Activated T-helper 1 cell treated with anti-CD3 and anti-CD28 coated beads, Interleukin-12 subunit alpha, Interleukin-12 subunit beta, Interleukin-2, Interleukin-4 antibody, amounts not matched to agents 30 ng/mL and 10 ng/mL and 1 ng/mL, durations not matched to agents 14 hours and 24 hours and 36 hours (primary cell): ENCODE measurements around the gene ZNF33A. TPM values are rescaled to one million over a fixed set of nuclear protein-coding genes. Genes with fewer than 3 reads are reported as not detected.

Experiments used
- DNase-seq: peaks from one replicate; pipeline ENCODE4 v3.0.0; 2021; ENCODE audit warnings: low spot score
- H3K27ac Mint-ChIP-seq: one replicate; pipeline ENCODE4 v1.8.0; 2021; ENCODE audit warnings: mild to moderate bottlenecking, mixed read lengths
- H3K27me3 Mint-ChIP-seq: one replicate; pipeline ENCODE4 v1.8.0; 2022; ENCODE audit warnings: mild to moderate bottlenecking, moderate library complexity, mixed read lengths; ENCODE audit not compliant: insufficient read depth
- H3K36me3 Mint-ChIP-seq: one replicate; pipeline ENCODE4 v1.8.0; 2021; ENCODE audit warnings: low read depth, mixed read lengths
- H3K4me1 Mint-ChIP-seq: one replicate; pipeline ENCODE4 v1.8.0; 2021; ENCODE audit warnings: low read depth, mixed read lengths
- H3K4me3 Mint-ChIP-seq: one replicate; pipeline ENCODE4 v1.8.0; 2021; ENCODE audit warnings: mild to moderate bottlenecking, moderate library complexity, mixed read lengths
- H3K9me3 Mint-ChIP-seq: one replicate; pipeline ENCODE4 v1.8.0; 2021; ENCODE audit warnings: mixed read lengths
- intact Hi-C: fragments of 100-400 bp; cut with micrococcal nuclease; formaldehyde crosslinking; loops from one replicate; pipeline ENCODE4 v1.15.1; 2024
- total RNA-seq: library from RNA; stranded (reverse); gene quantifications from 2 replicates; pipeline ENCODE4 v1.2.3, GENCODE V29; 2022

ZNF33A gene
- total RNA-seq, 1 donor from 2014 or later: 17.2 TPM

- Mint-ChIP-seq H3K9me3 (peaks cover 81% of the 10 kb centered on the region), H3K4me3 (no peak overlapping the region), H3K4me1 (no peaks in the 10 kb centered on the region), H3K27ac (no peak overlapping the region), H3K36me3 (peaks cover 52% of the 10 kb centered on the region), H3K27me3 (no peaks in the 10 kb centered on the region)
- intact Hi-C loops: no loop called here
- DNase-seq: no peak
Observed at GRCh38 chr10:38112159-38112558, 101.7 kb downstream of the ZNF33A start.

Other genes with a start within 250 kb of the ZNF33A start
- 7.7 and 7.9 TPM in 2 replicates for gene ZNF248, start 153.1 kb upstream of the ZNF33A start, total RNA-seq
- gene ZNF25, start 34.0 kb upstream of the ZNF33A start, total RNA-seq: 6.4 and 8.1 TPM in 2 replicates
- gene ZNF37A, start 83.7 kb downstream of the ZNF33A start, total RNA-seq: 29.3 and 30.3 TPM in 2 replicates